SKM-1 treated with dmso at 0.1 percent for 144 hours (cell line): Measurements from ENCODE around the gene UGCG.
"Not testable (repeated sequence)": the region's sequence is repeated elsewhere in the genome, so short reads cannot be mapped to it uniquely, and the experiment has no call there.

Experiments
- DNase-seq: peaks from one replicate; lab custom pipeline; 2025; ENCODE audit not compliant: unreplicated experiment; lab: John Stamatoyannopoulos, UW

UGCG gene

GRCh38 chr9:111890334-111890733, 6.3 kb upstream of the UGCG start:
- DNase-seq = no peak

GRCh38 chr9:111890867-111891266, 5.7 kb upstream of the UGCG start:
- DNase-seq = not testable (repeated sequence)

GRCh38 chr9:111891910-111892499, 4.6 kb upstream of the UGCG start:
- no peak for DNase-seq

- no peak for DNase-seq
These were observed 457 bp downstream of the UGCG start for GRCh38 chr9:111896942-111897600.

GRCh38 chr9:111897601-111898137, 1.1 kb downstream of the UGCG start:
- no peak for DNase-seq

- DNase-seq = no peak
These were observed 1.9 kb downstream of the UGCG start for GRCh38 chr9:111898331-111899096.

- no peak for DNase-seq
These were observed 3.7 kb downstream of the UGCG start for GRCh38 chr9:111900151-111900857.

GRCh38 chr9:111900858-111901612, 4.4 kb downstream of the UGCG start:
- no peak for DNase-seq

GRCh38 chr9:111902391-111903139, 6.0 kb downstream of the UGCG start:
- no peak for DNase-seq

- not testable (repeated sequence) for DNase-seq
These were observed 6.9 kb downstream of the UGCG start for GRCh38 chr9:111903535-111903934.

GRCh38 chr9:111904026-111904425, 7.4 kb downstream of the UGCG start:
- DNase-seq = no peak

GRCh38 chr9:111904891-111905291, 8.3 kb downstream of the UGCG start:
- DNase-seq = no peak

- no peak for DNase-seq
These were observed 10.5 kb downstream of the UGCG start for GRCh38 chr9:111907147-111907546.

GRCh38 chr9:111909444-111909843, 12.8 kb downstream of the UGCG start:
- no peak for DNase-seq

GRCh38 chr9:111910428-111910827, 13.8 kb downstream of the UGCG start:
- no peak for DNase-seq

- no peak for DNase-seq
These were observed 16.5 kb downstream of the UGCG start for GRCh38 chr9:111913159-111913558.

GRCh38 chr9:111914749-111915424, 18.3 kb downstream of the UGCG start:
- DNase-seq = no peak

GRCh38 chr9:111915425-111915758, 18.8 kb downstream of the UGCG start:
- no peak for DNase-seq

- no peak for DNase-seq
These were observed 19.6 kb downstream of the UGCG start for GRCh38 chr9:111916234-111916645.
